Kidney glomerular epithelial cell (primary cell): ENCODE data around the gene LTBP4.

ENCODE experiments used
- DNase-seq: peaks from one replicate; lab custom pipeline; 2025; lab: John Stamatoyannopoulos, UW

The LTBP4 gene

GRCh38 chr19:40596608-40597328, 4.4 kb upstream of the LTBP4 start:
- DNase-seq, result peak; percentile 30

GRCh38 chr19:40597329-40597838, 3.8 kb upstream of the LTBP4 start:
- DNase-seq, result no peak

- peak; percentile 77 for DNase-seq
Observed at GRCh38 chr19:40598121-40598917, 2.9 kb upstream of the LTBP4 start.

GRCh38 chr19:40598918-40599307, 2.3 kb upstream of the LTBP4 start:
- no peak for DNase-seq

- DNase-seq, result no peak
Observed at GRCh38 chr19:40599331-40599901, 1.8 kb upstream of the LTBP4 start.

GRCh38 chr19:40599902-40600569, 1.1 kb upstream of the LTBP4 start:
- no peak for DNase-seq

GRCh38 chr19:40600570-40601133, 517 bp upstream of the LTBP4 start:
- DNase-seq, result no peak

- DNase-seq, result no peak
Observed at GRCh38 chr19:40603071-40603388, 1.9 kb downstream of the LTBP4 start.

GRCh38 chr19:40603389-40604170, 2.4 kb downstream of the LTBP4 start:
- peak; percentile 91 for DNase-seq

- DNase-seq, result no peak
Observed at GRCh38 chr19:40604171-40604646, 3.0 kb downstream of the LTBP4 start.

GRCh38 chr19:40604647-40605215, 3.6 kb downstream of the LTBP4 start:
- no peak for DNase-seq

GRCh38 chr19:40605216-40605971, 4.2 kb downstream of the LTBP4 start:
- DNase-seq, result peak; percentile 41

- DNase-seq, result no peak
Observed at GRCh38 chr19:40607311-40608239, 6.4 kb downstream of the LTBP4 start.

GRCh38 chr19:40608240-40608621, 7.1 kb downstream of the LTBP4 start:
- DNase-seq, result no peak

GRCh38 chr19:40608957-40609356, 7.8 kb downstream of the LTBP4 start:
- DNase-seq, result no peak

GRCh38 chr19:40609561-40610395, 8.6 kb downstream of the LTBP4 start:
- DNase-seq, result peak; percentile 36

- DNase-seq, result no peak
Observed at GRCh38 chr19:40610396-40611064, 9.4 kb downstream of the LTBP4 start.
